MM.1S (cell line): Measurements from ENCODE around the gene MMP13.

ENCODE experiments used
- DNase-seq: peaks from one replicate; pipeline ENCODE4 v3.0.0-alpha.2; 2015
- H2AFZ ChIP-seq: fragments of 300-600 bp; sonication (generic); 2 replicates; pipeline ENCODE4 v1.6.0; 2016; ENCODE audit warnings: antibody characterized with exemption, low read length
- H3F3A ChIP-seq: fragments of 300-600 bp; sonication (generic); 2 replicates; pipeline ENCODE4 v1.6.1; 2016; ENCODE audit warnings: mild to moderate bottlenecking, antibody characterized with exemption, low read length, moderate library complexity, mixed read lengths; ENCODE audit not compliant: insufficient read depth
- H3K27ac ChIP-seq: fragments of 300-600 bp; sonication (generic); 2 replicates; pipeline ENCODE4 v1.5.1; 2016; ENCODE audit warnings: mild to moderate bottlenecking, low read length
- H3K27me3 ChIP-seq: fragments of 300-600 bp; sonication (generic); replicated peaks from 2 replicates; pipeline ENCODE4 v1.6.0; 2016; ENCODE audit warnings: low read length; ENCODE audit not compliant: insufficient read depth
- H3K36me3 ChIP-seq: fragments of 300-600 bp; sonication (generic); replicated peaks from 2 replicates; pipeline ENCODE4 v1.6.1; 2016; ENCODE audit warnings: mild to moderate bottlenecking, low read length, mixed read lengths; ENCODE audit not compliant: insufficient read depth
- H3K4me1 ChIP-seq: fragments of 300-600 bp; sonication (generic); 2 replicates; pipeline ENCODE4 v1.6.1; 2016; ENCODE audit warnings: low read length, mixed read lengths
- H3K4me2 ChIP-seq: fragments of 300-600 bp; sonication (generic); 2 replicates; pipeline ENCODE4 v1.6.0; 2016; ENCODE audit warnings: low read depth, low read length
- H3K4me3 ChIP-seq: fragments of 300-600 bp; sonication (generic); 2 replicates; pipeline ENCODE4 v1.5.1; 2016; ENCODE audit warnings: low read length, mixed read lengths
- H3K79me2 ChIP-seq: fragments of 300-600 bp; sonication (generic); 2 replicates; pipeline ENCODE4 v1.6.1; 2016; ENCODE audit warnings: mixed run types, low read length, mixed read lengths
- H3K9ac ChIP-seq: fragments of 300-600 bp; sonication (generic); 2 replicates; pipeline ENCODE4 v1.6.1; 2016; ENCODE audit warnings: low read length, mixed read lengths
- H3K9me2 ChIP-seq: fragments of 300-600 bp; sonication (generic); replicated peaks from 2 replicates; pipeline ENCODE4 v1.6.1; 2016; ENCODE audit warnings: mild to moderate bottlenecking, low read length, mixed read lengths; ENCODE audit not compliant: insufficient read depth
- H3K9me3 ChIP-seq: fragments of 300-600 bp; sonication (generic); replicated peaks from 2 replicates; pipeline ENCODE4 v1.6.1; 2016; ENCODE audit warnings: mild to moderate bottlenecking, low read length, mixed read lengths; ENCODE audit not compliant: insufficient read depth
- H4K20me1 ChIP-seq: fragments of 300-600 bp; sonication (generic); 2 replicates; pipeline ENCODE4 v1.6.1; 2016; ENCODE audit warnings: mild to moderate bottlenecking, low read length, moderate library complexity, mixed read lengths; ENCODE audit not compliant: insufficient read depth
- CTCF ChIP-seq: fragments of 300-600 bp; sonication (generic); IDR thresholded peaks from 2 replicates; pipeline ENCODE4 v1.5.1; 2016; ENCODE audit warnings: antibody characterized with exemption, low read length, mixed read lengths
- EZH2 ChIP-seq: fragments of 300-600 bp; sonication (generic); optimal IDR thresholded peaks from 2 replicates; pipeline ENCODE3; 2017; ENCODE audit warnings: low read depth, mild to moderate bottlenecking, antibody characterized with exemption, low read length, mixed read lengths
- EZH2phosphoT487 ChIP-seq: fragments of 300-600 bp; sonication (generic); IDR thresholded peaks from 2 replicates; pipeline ENCODE4 v1.6.1; 2018; ENCODE audit warnings: antibody characterized with exemption, low read length

MMP13 gene

GRCh38 chr11:102929972-102930371, 25.6 kb downstream of the MMP13 start:
- Histone ChIP-seq H3K4me2 (no peak overlapping the region), H3K9ac (no peak overlapping the region), H3K27ac (no peak overlapping the region), H3K9me2 (no peaks in the 10 kb centered on the region), H3F3A (no peaks in the 10 kb centered on the region), H3K4me3 (no peak overlapping the region), H3K4me1 (no peaks in the 10 kb centered on the region), H3K9me3 (no peaks in the 10 kb centered on the region), H2AFZ (no peak overlapping the region), H4K20me1 (no peaks in the 10 kb centered on the region), H3K79me2 (no peaks in the 10 kb centered on the region), H3K36me3 (no peaks in the 10 kb centered on the region), H3K27me3 (no peaks in the 10 kb centered on the region)
- TF ChIP-seq CTCF (no peak), EZH2 (no peak), EZH2phosphoT487 (no peak)
- DNase-seq = no peak

- Histone ChIP-seq H2AFZ (no peak overlapping the region), H3K27ac (no peak overlapping the region), H3K27me3 (no peaks in the 10 kb centered on the region), H3K9ac (no peak overlapping the region), H3K9me2 (no peaks in the 10 kb centered on the region), H3F3A (no peaks in the 10 kb centered on the region), H4K20me1 (no peaks in the 10 kb centered on the region), H3K79me2 (no peaks in the 10 kb centered on the region), H3K9me3 (no peaks in the 10 kb centered on the region), H3K4me1 (no peaks in the 10 kb centered on the region), H3K36me3 (no peaks in the 10 kb centered on the region), H3K4me3 (no peak overlapping the region), H3K4me2 (no peak overlapping the region)
- DNase-seq = no peak
- TF ChIP-seq CTCF = no peak
- TF ChIP-seq EZH2phosphoT487 = no peak
- TF ChIP-seq EZH2 = no peak
These were observed 26.4 kb downstream of the MMP13 start for GRCh38 chr11:102929166-102929565.

- no peak overlapping the region for H3K9ac ChIP-seq
- no peaks in the 10 kb centered on the region for H3K79me2 ChIP-seq
- no peak overlapping the region for H3K27ac ChIP-seq
- H3K4me3 ChIP-seq = no peak overlapping the region
- H3K4me1 ChIP-seq = no peaks in the 10 kb centered on the region
- TF ChIP-seq EZH2phosphoT487 = no peak
- no peak for TF ChIP-seq EZH2
- TF ChIP-seq CTCF = no peak
- H3F3A ChIP-seq = no peaks in the 10 kb centered on the region
- DNase-seq = no peak
- H3K36me3 ChIP-seq = no peaks in the 10 kb centered on the region
- no peak overlapping the region for H3K4me2 ChIP-seq
- H3K9me2 ChIP-seq = no peaks in the 10 kb centered on the region
- H2AFZ ChIP-seq = no peak overlapping the region
- no peaks in the 10 kb centered on the region for H3K9me3 ChIP-seq
- H4K20me1 ChIP-seq = no peaks in the 10 kb centered on the region
- H3K27me3 ChIP-seq = no peaks in the 10 kb centered on the region
These were observed 27.3 kb downstream of the MMP13 start for GRCh38 chr11:102928247-102928646.
